Caco-2 (cell line): ENCODE data around the gene SEPTIN8. TPM values are rescaled to one million over a fixed set of nuclear protein-coding genes. Genes with fewer than 3 reads are reported as not detected.

Experiments used
- BruUV-seq: library from RNA; stranded (reverse); fragments of 400-500 nt; replicated peaks from 2 replicates; lab custom pipeline; 2021; lab: Mats Ljungman, UMichigan
- CTCF ChIA-PET: fragments of 300-600 bp; sonication (Branson Sonifier 250); formaldehyde crosslinking; loops from one replicate; lab custom pipeline; 2022; ENCODE audit warnings: antibody characterized with exemption; lab: Charles Lee
- POLR2A ChIA-PET: fragments of 300-600 bp; sonication (Branson Sonifier 250); formaldehyde crosslinking; loops from one replicate; lab custom pipeline; 2022; ENCODE audit warnings: antibody characterized with exemption; lab: Charles Lee
- DNase-seq, 2 experiments: peaks; one replicate each; pipeline versions ENCODE4 v3.0.0 to v3.0.0-alpha.2; 2020 to 2022
- H3K27me3 ChIP-seq: replicated peaks from 2 replicates; pipeline ENCODE4 v1.6.0; 2011; ENCODE audit warnings: low read length; ENCODE audit not compliant: control insufficient read depth, insufficient read depth
- H3K36me3 ChIP-seq: 2 replicates; pipeline ENCODE4 v1.5.1; 2011; ENCODE audit warnings: low read length; ENCODE audit not compliant: control insufficient read depth, insufficient read depth
- H3K4me1 ChIP-seq: fragments of 250-450 bp; sonication (Bioruptor Pico); 2 replicates; pipeline ENCODE4 v1.5.1; 2020; ENCODE audit warnings: mild to moderate bottlenecking
- H3K4me3 ChIP-seq: 2 replicates; pipeline ENCODE4 v1.5.1; 2011; ENCODE audit warnings: low read depth, mild to moderate bottlenecking, control low read depth, low read length
- H3K9me3 ChIP-seq: fragments of 250-450 bp; sonication (Bioruptor Pico); 2 replicates; pipeline ENCODE4 v1.5.1; 2020; ENCODE audit warnings: mild to moderate bottlenecking, moderate library complexity
- H3K27ac Mint-ChIP-seq: one replicate; pipeline ENCODE4 v1.8.0; 2022; ENCODE audit warnings: mixed read lengths; ENCODE audit not compliant: unreplicated experiment
- H3K27me3 Mint-ChIP-seq: one replicate; pipeline ENCODE4 v1.8.0; 2022; ENCODE audit warnings: mixed read lengths; ENCODE audit not compliant: insufficient read depth, unreplicated experiment
- H3K36me3 Mint-ChIP-seq: one replicate; pipeline ENCODE4 v1.8.0; 2022; ENCODE audit warnings: mild to moderate bottlenecking, mixed read lengths; ENCODE audit not compliant: insufficient read depth, unreplicated experiment
- H3K4me1 Mint-ChIP-seq: one replicate; pipeline ENCODE4 v1.8.0; 2022; ENCODE audit warnings: low read depth, mixed read lengths; ENCODE audit not compliant: unreplicated experiment
- H3K4me3 Mint-ChIP-seq: one replicate; pipeline ENCODE4 v1.8.0; 2022; ENCODE audit warnings: mild to moderate bottlenecking, moderate library complexity, mixed read lengths; ENCODE audit not compliant: unreplicated experiment
- H3K9me3 Mint-ChIP-seq: one replicate; pipeline ENCODE4 v1.8.0; 2022; ENCODE audit warnings: mixed read lengths; ENCODE audit not compliant: unreplicated experiment
- intact Hi-C: fragments of 100-400 bp; cut with micrococcal nuclease; formaldehyde crosslinking; loops from one replicate; pipeline ENCODE4 v1.10.0; 2022; ENCODE audit not compliant: unreplicated experiment
- total RNA-seq: library from RNA; stranded (reverse); gene quantifications from 2 replicates; pipeline ENCODE4 v1.2.3, GENCODE V29; 2022
- TF ChIP-seq, protein P1 (sequence below), 2 experiments: fragments of 200-600 bp in 1 of 2; IDR thresholded peaks; 1 replicate in 1 of 2; 2 replicates in 1 of 2; pipeline versions ENCODE4 v1.5.1 to v1.8.0; 2011 to 2022; ENCODE audit warnings: antibody characterized with exemption in 1 of 2, control low read depth in 1 of 2, inconsistent platforms in 1 of 2, low read depth in 1 of 2, low read length in 1 of 2, mild to moderate bottlenecking in 1 of 2, moderate library complexity in 1 of 2; ENCODE audit not compliant: insufficient read depth in 1 of 2, severe bottlenecking in 1 of 2, unreplicated experiment in 1 of 2

The SEPTIN8 gene
- total RNA-seq, 1 experiment from 2014 or later = 60.7 TPM

DNA sequence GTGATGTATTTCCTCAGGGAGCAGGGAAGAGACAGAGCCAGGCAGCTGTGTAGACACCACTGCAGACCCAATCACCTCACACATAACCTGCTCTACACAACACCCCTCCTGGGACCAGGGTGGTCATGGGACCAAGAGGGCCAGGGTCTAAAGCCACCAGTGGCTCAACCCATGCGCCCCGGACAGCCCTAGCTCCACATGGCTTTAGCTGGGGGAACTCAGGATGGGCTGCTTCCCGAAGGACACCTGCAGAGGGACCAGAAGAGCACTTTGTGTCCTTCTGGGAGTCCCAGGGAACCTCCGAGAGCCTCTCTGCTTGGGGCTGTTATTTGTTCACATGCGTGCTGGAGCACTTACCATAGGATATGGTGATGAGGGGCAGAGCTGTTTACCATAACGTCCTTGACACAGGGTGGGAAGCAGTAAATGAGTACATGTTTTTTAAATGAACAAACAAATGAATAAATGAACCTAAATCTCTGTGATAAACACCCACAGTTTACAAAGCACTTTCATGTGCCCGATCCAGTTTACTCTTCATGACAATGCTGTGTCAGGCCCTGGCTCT lies 12.3 kb downstream of the SEPTIN8 start:
- Mint-ChIP-seq H3K27ac (no peak overlapping the region), H3K27me3 (no peaks in the 10 kb centered on the region), H3K36me3 (no peaks in the 10 kb centered on the region), H3K4me3 (no peak overlapping the region), H3K4me1 (no peaks in the 10 kb centered on the region), H3K9me3 (no peaks in the 10 kb centered on the region)
- H3K36me3 ChIP-seq = peaks cover 2% of the 10 kb centered on the region
- H3K27me3 ChIP-seq = no peaks in the 10 kb centered on the region
- no peak overlapping the region for H3K4me3 ChIP-seq
- ChIA-PET POLR2A (no interaction called here), CTCF (no interaction called here)
- DNase-seq = peak in 1 of 2 experiments; percentile 27
- no peaks in the 10 kb centered on the region for H3K9me3 ChIP-seq
- TF ChIP-seq, protein P1, sequence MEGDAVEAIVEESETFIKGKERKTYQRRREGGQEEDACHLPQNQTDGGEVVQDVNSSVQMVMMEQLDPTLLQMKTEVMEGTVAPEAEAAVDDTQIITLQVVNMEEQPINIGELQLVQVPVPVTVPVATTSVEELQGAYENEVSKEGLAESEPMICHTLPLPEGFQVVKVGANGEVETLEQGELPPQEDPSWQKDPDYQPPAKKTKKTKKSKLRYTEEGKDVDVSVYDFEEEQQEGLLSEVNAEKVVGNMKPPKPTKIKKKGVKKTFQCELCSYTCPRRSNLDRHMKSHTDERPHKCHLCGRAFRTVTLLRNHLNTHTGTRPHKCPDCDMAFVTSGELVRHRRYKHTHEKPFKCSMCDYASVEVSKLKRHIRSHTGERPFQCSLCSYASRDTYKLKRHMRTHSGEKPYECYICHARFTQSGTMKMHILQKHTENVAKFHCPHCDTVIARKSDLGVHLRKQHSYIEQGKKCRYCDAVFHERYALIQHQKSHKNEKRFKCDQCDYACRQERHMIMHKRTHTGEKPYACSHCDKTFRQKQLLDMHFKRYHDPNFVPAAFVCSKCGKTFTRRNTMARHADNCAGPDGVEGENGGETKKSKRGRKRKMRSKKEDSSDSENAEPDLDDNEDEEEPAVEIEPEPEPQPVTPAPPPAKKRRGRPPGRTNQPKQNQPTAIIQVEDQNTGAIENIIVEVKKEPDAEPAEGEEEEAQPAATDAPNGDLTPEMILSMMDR (IDR thresholded peaks at IDR 0.05; ENCODE audit: insufficient read depth in 1 of 2, low read depth in 1 of 2, low read length in 1 of 2, severe bottlenecking in 1 of 2, unreplicated experiment in 1 of 2) = no peak
- H3K4me1 ChIP-seq = no peaks in the 10 kb centered on the region
- no TSS peak for BruUV-seq
- intact Hi-C loops = no loop called here

DNA sequence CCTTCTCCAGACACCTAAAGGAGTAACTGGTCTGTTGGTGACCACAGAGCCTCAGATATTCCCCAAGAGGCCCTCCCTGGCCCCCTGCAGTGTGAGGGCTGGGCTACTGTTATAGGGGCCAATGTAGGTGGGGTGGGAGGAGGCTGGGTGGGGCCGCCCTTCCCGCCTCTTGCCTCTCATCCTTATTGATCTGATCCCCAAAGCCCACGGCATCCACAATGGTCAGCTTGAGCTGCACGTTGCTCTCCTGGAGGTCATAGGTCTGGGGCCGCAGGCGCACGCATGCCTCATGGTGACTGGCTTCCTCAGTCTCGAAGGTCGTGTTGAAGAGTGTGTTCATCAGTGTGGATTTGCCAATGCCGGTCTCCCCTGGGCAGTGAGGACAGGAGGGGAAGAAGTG lies 13.0 kb downstream of the SEPTIN8 start:
- Mint-ChIP-seq H3K36me3 (peaks cover 2% of the 10 kb centered on the region), H3K4me1 (no peaks in the 10 kb centered on the region), H3K27ac (no peak overlapping the region), H3K9me3 (no peaks in the 10 kb centered on the region), H3K27me3 (no peaks in the 10 kb centered on the region), H3K4me3 (no peak overlapping the region)
- Histone ChIP-seq H3K4me1 (no peaks in the 10 kb centered on the region), H3K9me3 (no peaks in the 10 kb centered on the region), H3K27me3 (no peaks in the 10 kb centered on the region), H3K4me3 (no peak overlapping the region), H3K36me3 (peaks cover 4% of the 10 kb centered on the region)
- TF ChIP-seq, protein P1 (IDR thresholded peaks at IDR 0.05; ENCODE audit: insufficient read depth in 1 of 2, low read depth in 1 of 2, low read length in 1 of 2, severe bottlenecking in 1 of 2, unreplicated experiment in 1 of 2) = no peak
- BruUV-seq = no TSS peak
- intact Hi-C loops = no loop called here
- ChIA-PET POLR2A (no interaction called here), CTCF (no interaction called here)
- no peak for DNase-seq

DNA sequence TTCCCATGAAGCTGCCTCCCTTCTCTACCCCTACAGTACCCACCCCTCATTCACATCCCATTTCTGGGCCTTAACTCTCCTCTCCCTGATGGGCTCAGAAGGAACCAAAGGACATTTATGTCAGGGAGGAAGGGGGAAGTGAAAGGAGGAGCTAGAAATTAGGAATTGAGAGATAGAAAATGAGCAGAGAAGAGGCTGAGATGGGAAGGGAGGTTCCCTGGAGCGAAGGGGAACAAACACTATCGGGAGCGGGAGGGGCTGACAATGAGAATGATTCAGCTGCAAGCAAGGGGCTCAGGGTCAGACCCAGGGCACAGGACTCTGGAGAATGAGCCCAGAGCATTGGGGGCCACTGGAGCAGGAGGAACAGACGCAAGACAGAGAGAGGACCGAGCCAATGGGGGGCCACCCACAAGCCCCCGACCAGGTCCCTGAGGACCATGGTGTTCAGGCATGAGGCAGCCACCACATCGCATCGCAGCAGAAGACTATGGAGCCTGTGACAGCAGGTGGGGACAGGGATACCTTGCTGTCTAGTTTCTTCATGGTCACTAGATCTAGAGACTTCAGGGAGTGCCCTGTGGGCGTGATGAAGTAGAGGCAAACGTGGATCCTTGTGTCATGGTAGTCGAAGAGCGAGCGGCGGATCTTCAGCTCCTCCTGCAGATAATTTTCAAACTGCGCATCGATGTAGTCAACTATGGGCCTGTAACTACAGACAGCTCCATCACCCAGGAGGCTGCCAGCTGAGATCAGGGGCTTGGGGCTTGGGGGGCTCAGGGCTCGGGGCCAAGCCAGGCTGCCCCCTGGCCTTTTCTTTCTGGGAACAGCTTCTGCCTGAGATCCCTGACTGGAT lies 13.6 kb downstream of the SEPTIN8 start:
- H3K36me3 ChIP-seq = peaks cover 4% of the 10 kb centered on the region
- H3K4me1 ChIP-seq = no peaks in the 10 kb centered on the region
- H3K4me3 ChIP-seq = no peak overlapping the region
- no peaks in the 10 kb centered on the region for H3K27me3 ChIP-seq
- no peaks in the 10 kb centered on the region for H3K27me3 Mint-ChIP-seq
- H3K4me1 Mint-ChIP-seq = no peaks in the 10 kb centered on the region
- no peaks in the 10 kb centered on the region for H3K9me3 Mint-ChIP-seq
- H3K36me3 Mint-ChIP-seq = peaks cover 5% of the 10 kb centered on the region
- H3K4me3 Mint-ChIP-seq = no peak overlapping the region
- ChIA-PET CTCF (no interaction called here), POLR2A (no interaction called here)
- BruUV-seq = no TSS peak
- TF ChIP-seq, protein P1 (IDR thresholded peaks at IDR 0.05; ENCODE audit: insufficient read depth in 1 of 2, low read depth in 1 of 2, low read length in 1 of 2, severe bottlenecking in 1 of 2, unreplicated experiment in 1 of 2) = no peak
- no peaks in the 10 kb centered on the region for H3K9me3 ChIP-seq
- no peak overlapping the region for H3K27ac Mint-ChIP-seq
- DNase-seq = no peak
- intact Hi-C loops = no loop called here
